Keratinocyte (primary cell): Measurements from ENCODE around the gene NUP210L. TPM values are rescaled to one million over a fixed set of nuclear protein-coding genes. Genes with fewer than 3 reads are reported as not detected.
"Not testable (repeated sequence)": the region's sequence is repeated elsewhere in the genome, so short reads cannot be mapped to it uniquely, and the experiment has no call there.

ENCODE experiments used
- DNase-seq: peaks from one replicate; pipeline ENCODE4 v3.0.0-alpha.2; 2011; ENCODE audit warnings: low read depth, missing footprints, low spot score
- FAIRE-seq: peaks from 2 replicates; lab custom pipeline; 2011; peaks lifted over from hg19 to GRCh38; lab: Jason Lieb, UNC
- H2AFZ ChIP-seq: 2 replicates; pipeline ENCODE4 v1.6.0; 2012; ENCODE audit warnings: low read length, control low read depth, inconsistent platforms; ENCODE audit not compliant: control insufficient read depth
- H3K27ac ChIP-seq: 2 replicates; pipeline ENCODE4 v1.5.1; 2011; ENCODE audit warnings: low read length; ENCODE audit not compliant: control insufficient read depth, insufficient read depth
- H3K27me3 ChIP-seq: 3 replicates; pipeline ENCODE4 v1.6.0; 2011; ENCODE audit warnings: low read length; ENCODE audit not compliant: control insufficient read depth, insufficient read depth; ENCODE audit errors: extremely low read depth
- H3K36me3 ChIP-seq, 2 experiments: 2 replicates in 1 of 2; 3 replicates in 1 of 2; pipeline ENCODE4 v1.5.1; 2011; ENCODE audit warnings: low read length in 2 of 2, mild to moderate bottlenecking in 1 of 2; ENCODE audit not compliant: control insufficient read depth in 2 of 2, insufficient read depth in 2 of 2; ENCODE audit errors: extremely low read depth in 1 of 2
- H3K4me1 ChIP-seq: 3 replicates; pipeline ENCODE4 v1.5.1; 2011; ENCODE audit warnings: low read length; ENCODE audit not compliant: control insufficient read depth, insufficient read depth; ENCODE audit errors: extremely low read depth
- H3K4me2 ChIP-seq: 3 replicates; pipeline ENCODE4 v1.6.0; 2011; ENCODE audit warnings: low read depth, low read length; ENCODE audit not compliant: control insufficient read depth, insufficient read depth; ENCODE audit errors: extremely low read depth
- H3K4me3 ChIP-seq, 3 experiments: fragments of 200-600 bp in 1 of 3; sonication (generic) in 1 of 3; 2 replicates in 2 of 3; 3 replicates in 1 of 3; pipeline ENCODE4 v1.5.1; 2011 to 2016; ENCODE audit warnings: low read length in 3 of 3, mild to moderate bottlenecking in 3 of 3, control low read depth in 2 of 3, inconsistent platforms in 1 of 3, low read depth in 1 of 3, mixed read lengths in 1 of 3, mixed run types in 1 of 3, moderate library complexity in 1 of 3; ENCODE audit not compliant: control insufficient read depth in 2 of 3, insufficient read depth in 2 of 3; ENCODE audit errors: extremely low read depth in 1 of 3
- H3K79me2 ChIP-seq: 2 replicates; pipeline ENCODE4 v1.6.0; 2012; ENCODE audit warnings: low read length; ENCODE audit not compliant: control insufficient read depth, insufficient read depth
- H3K9ac ChIP-seq: 3 replicates; pipeline ENCODE4 v1.6.0; 2011; ENCODE audit warnings: low read length; ENCODE audit not compliant: control insufficient read depth, insufficient read depth; ENCODE audit errors: extremely low read depth
- H3K9me1 ChIP-seq: 3 replicates; pipeline ENCODE4 v1.6.0; 2011; ENCODE audit warnings: low read length; ENCODE audit not compliant: control insufficient read depth, insufficient read depth; ENCODE audit errors: extremely low read depth
- H3K9me3 ChIP-seq: 2 replicates; pipeline ENCODE4 v1.5.1; 2012; ENCODE audit warnings: low read depth, low read length; ENCODE audit not compliant: control insufficient read depth
- H4K20me1 ChIP-seq: 3 replicates; pipeline ENCODE4 v1.6.0; 2011; ENCODE audit warnings: low read length; ENCODE audit not compliant: control insufficient read depth, insufficient read depth; ENCODE audit errors: extremely low read depth
- CTCF ChIP-seq, 3 experiments: IDR thresholded peaks in 1 of 3; conservative IDR thresholded peaks in 1 of 3; optimal IDR thresholded peaks in 1 of 3; 2 replicates in 2 of 3; 3 replicates in 1 of 3; pipeline versions ENCODE3 to v1.5.1; 2011; ENCODE audit warnings: low read length in 3 of 3, mild to moderate bottlenecking in 3 of 3, moderate library complexity in 2 of 3, control low read depth in 1 of 3, inconsistent platforms in 1 of 3; ENCODE audit not compliant: insufficient read depth in 2 of 3; ENCODE audit errors: extremely low read depth in 1 of 3
- EZH2 ChIP-seq: IDR thresholded peaks from one replicate; pipeline ENCODE4 v1.6.1; 2012; ENCODE audit warnings: inconsistent platforms, mild to moderate bottlenecking, low read length, moderate library complexity
- dilution Hi-C: fragments of 300-500 bp; cut with MboI; formaldehyde crosslinking; loops from one replicate; pipeline ENCODE4 v1.7.0; 2020; ENCODE audit warnings: low sequenced_read_pairs; ENCODE audit not compliant: extremely low pct_ligation_motif_present
- polyA plus RNA-seq, 5 experiments: library from polyadenylated mRNA; depleted of rRNA in 3 of 5; stranded (reverse) in 3 of 5; stranded (forward) in 1 of 5; unstranded in 1 of 5; fragments of >200 nt; gene quantifications; 1 replicate in 1 of 5; 2 replicates in 3 of 5; 3 replicates in 1 of 5; pipeline versions ENCODE4 v1.2.1 to v1.2.3, GENCODE V29; 2011 to 2012; ENCODE audit warnings: missing spikeins in 2 of 5, low read depth in 1 of 5, low replicate concordance in 1 of 5

Gene NUP210L
- polyA plus RNA-seq, 1 donor (not counting 4 experiments of a cell fraction or from before 2014, with no cell fraction given): 0.01 TPM

GRCh38 chr1:153984123-153984894, 170.6 kb downstream of the NUP210L start:
- TF ChIP-seq CTCF (optimal IDR thresholded peaks at IDR 0.05 in 1 of 3, IDR thresholded peaks at IDR 0.05 in 1 of 3, conservative IDR thresholded peaks at IDR 0.05 in 1 of 3; ENCODE audit: extremely low read depth in 1 of 3, insufficient read depth in 2 of 3, low read length in 3 of 3): no peak
- TF ChIP-seq EZH2: no peak
- Histone ChIP-seq H3K27ac (no peak overlapping the region), H3K27me3 (no peaks in the 10 kb centered on the region), H3K36me3 (peaks cover 0 to 9% of the 10 kb centered on the region in 2 experiments), H2AFZ (no peak overlapping the region), H3K4me2 (no peak overlapping the region), H3K4me1 (peaks cover 15% of the 10 kb centered on the region), H4K20me1 (no peaks in the 10 kb centered on the region), H3K79me2 (peaks cover 7% of the 10 kb centered on the region), H3K9ac (no peak overlapping the region), H3K9me3 (no peaks in the 10 kb centered on the region), H3K4me3 (no peak overlapping the region), H3K9me1 (no peaks in the 10 kb centered on the region)
- FAIRE-seq (no peak), DNase-seq (no peak)
- dilution Hi-C loops: no loop called here

GRCh38 chr1:153981735-153982134, 173.1 kb downstream of the NUP210L start:
- H3K36me3 ChIP-seq, DNase-seq, FAIRE-seq, H3K27ac ChIP-seq, dilution Hi-C loops, H2AFZ ChIP-seq, H3K4me2 ChIP-seq, H4K20me1 ChIP-seq, H3K9me1 ChIP-seq, H3K9ac ChIP-seq, H3K9me3 ChIP-seq, H3K4me3 ChIP-seq, H3K27me3 ChIP-seq: not testable (repeated sequence)
- H3K79me2 ChIP-seq: peaks cover 13% of the 10 kb centered on the region
- H3K4me1 ChIP-seq: peaks cover 17% of the 10 kb centered on the region

GRCh38 chr1:153979091-153979490, 175.8 kb downstream of the NUP210L start:
- H3K4me2 ChIP-seq, H3K9me3 ChIP-seq, H3K27me3 ChIP-seq, H2AFZ ChIP-seq, FAIRE-seq, H4K20me1 ChIP-seq, DNase-seq, H3K4me3 ChIP-seq, H3K27ac ChIP-seq, H3K9me1 ChIP-seq, dilution Hi-C loops, H3K9ac ChIP-seq: not testable (repeated sequence)
- Histone ChIP-seq H3K79me2 (peaks cover 16% of the 10 kb centered on the region), H3K36me3 (peaks cover 12 to 14% of the 10 kb centered on the region in 2 experiments), H3K4me1 (peaks cover 13% of the 10 kb centered on the region)
